NB4 (cell line): Measurements from ENCODE around the gene SLC2A9.

Experiments used
- CTCF ChIP-seq: IDR thresholded peaks from one replicate; pipeline ENCODE4 v1.5.1; 2012; ENCODE audit warnings: low read depth, low read length
- MYC ChIP-seq: IDR thresholded peaks from 2 replicates; pipeline ENCODE4 v1.6.1; 2011; ENCODE audit warnings: low read depth, low read length
- POLR2A ChIP-seq: IDR thresholded peaks from 2 replicates; pipeline ENCODE4 v1.6.1; 2011; ENCODE audit warnings: mild to moderate bottlenecking; ENCODE audit not compliant: insufficient read length; ENCODE audit errors: extremely low read depth
- TF ChIP-seq, protein P1 (sequence below): IDR thresholded peaks from 2 replicates; pipeline ENCODE4 v1.6.1; 2011; ENCODE audit warnings: low read depth, low read length

GRCh38 chr4:9996319-9997110 is 24.8 kb downstream of the SLC2A9 start:
- TF ChIP-seq CTCF = no peak
- no peak for TF ChIP-seq POLR2A
- TF ChIP-seq, protein P1, sequence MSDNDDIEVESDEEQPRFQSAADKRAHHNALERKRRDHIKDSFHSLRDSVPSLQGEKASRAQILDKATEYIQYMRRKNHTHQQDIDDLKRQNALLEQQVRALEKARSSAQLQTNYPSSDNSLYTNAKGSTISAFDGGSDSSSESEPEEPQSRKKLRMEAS = no peak
- TF ChIP-seq MYC = no peak
